SK-N-MC (cell line): ENCODE measurements around the gene CEP192.

Source experiments
- EZH2 ChIP-seq: fragments of 200-600 bp; sonication (generic); IDR thresholded peaks from one replicate; pipeline ENCODE4 v1.6.1; 2017; ENCODE audit warnings: antibody characterized with exemption
- POLR2AphosphoS5 ChIP-seq: IDR thresholded peaks from 2 replicates; pipeline ENCODE4 v1.6.1; 2012; ENCODE audit warnings: mild to moderate bottlenecking, low read depth, low read length, borderline replicate concordance

DNA sequence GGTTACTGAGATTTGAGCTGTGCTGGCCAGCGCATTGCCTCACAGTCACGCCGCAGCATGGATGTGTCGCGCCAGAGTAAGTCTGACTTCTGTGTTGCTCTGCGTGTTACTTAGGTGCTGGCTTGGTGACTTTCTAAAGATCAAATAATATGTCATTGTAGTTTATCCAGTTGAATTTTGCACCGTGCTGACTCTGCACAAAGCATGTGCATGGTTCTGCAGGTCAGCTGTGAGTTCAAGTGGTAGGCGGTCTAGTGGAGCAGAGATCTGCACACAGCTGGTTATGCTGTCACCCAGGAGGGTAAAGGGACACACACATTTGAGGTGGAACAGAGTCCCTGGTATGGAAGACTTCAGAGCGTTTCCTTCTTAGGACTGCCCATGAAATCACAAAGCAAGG is 105.1 kb downstream of the CEP192 start:
- no peak for TF ChIP-seq EZH2
- no peak for TF ChIP-seq POLR2AphosphoS5
